RCC 7860 (cell line): ENCODE measurements around the gene CCDC197.
A peak's percentile ranks its signal among the peaks of the same experiment; 100 is the strongest.

Experiments used
- DNase-seq: peaks from one replicate; pipeline ENCODE4 v3.0.0-alpha.2; 2015; ENCODE audit warnings: low spot score
- FAIRE-seq: peaks from 2 replicates; lab custom pipeline; 2012; peaks lifted over from hg19 to GRCh38; lab: Jason Lieb, UNC

CCDC197 gene

GRCh38 chr14:93960774-93961438 is 36.2 kb upstream of the CCDC197 start:
- FAIRE-seq (no peak), DNase-seq (no peak)

GRCh38 chr14:93961620-93962019 is 35.5 kb upstream of the CCDC197 start:
- no peak for FAIRE-seq

GRCh38 chr14:93962701-93963601 is 34.1 kb upstream of the CCDC197 start:
- no peak for FAIRE-seq

More at GRCh38 chr14:93961620-93962019, 35.5 kb upstream of the CCDC197 start:
- DNase-seq, result no peak

GRCh38 chr14:93963692-93964091 is 33.4 kb upstream of the CCDC197 start:
- FAIRE-seq, result no peak
- DNase-seq, result no peak

More at GRCh38 chr14:93962701-93963601, 34.1 kb upstream of the CCDC197 start:
- DNase-seq, result no peak

- FAIRE-seq, result no peak
These were observed 32.8 kb upstream of the CCDC197 start for GRCh38 chr14:93964281-93964680.

GRCh38 chr14:93964820-93965286 is 32.2 kb upstream of the CCDC197 start:
- FAIRE-seq, result no peak
- DNase-seq, result no peak

More at GRCh38 chr14:93964281-93964680, 32.8 kb upstream of the CCDC197 start:
- DNase-seq, result no peak

GRCh38 chr14:93965287-93965821 is 31.7 kb upstream of the CCDC197 start:
- FAIRE-seq, result peak; percentile 80
- DNase-seq, result peak; percentile 84

GRCh38 chr14:93965946-93966474 is 31.1 kb upstream of the CCDC197 start:
- FAIRE-seq (no peak), DNase-seq (no peak)

GRCh38 chr14:93967637-93968250 is 29.4 kb upstream of the CCDC197 start:
- no peak for DNase-seq
- FAIRE-seq, result no peak

- FAIRE-seq, result no peak
- DNase-seq, result no peak
These were observed 27.8 kb upstream of the CCDC197 start for GRCh38 chr14:93969082-93969828.

- FAIRE-seq, result no peak
These were observed 26.5 kb upstream of the CCDC197 start for GRCh38 chr14:93970585-93970964.

GRCh38 chr14:93970965-93971634 is 26.0 kb upstream of the CCDC197 start:
- DNase-seq, result no peak
- no peak for FAIRE-seq

More at GRCh38 chr14:93970585-93970964, 26.5 kb upstream of the CCDC197 start:
- no peak for DNase-seq

- DNase-seq, result no peak
- no peak for FAIRE-seq
These were observed 25.5 kb upstream of the CCDC197 start for GRCh38 chr14:93971635-93972027.

- FAIRE-seq (no peak), DNase-seq (no peak)
These were observed 24.4 kb upstream of the CCDC197 start for GRCh38 chr14:93972618-93973205.

- DNase-seq, result no peak
- no peak for FAIRE-seq
These were observed 23.5 kb upstream of the CCDC197 start for GRCh38 chr14:93973607-93974006.

- no peak for FAIRE-seq
- DNase-seq, result no peak
These were observed 22.8 kb upstream of the CCDC197 start for GRCh38 chr14:93974299-93974698.

GRCh38 chr14:93974833-93975232 is 22.3 kb upstream of the CCDC197 start:
- no peak for FAIRE-seq
- no peak for DNase-seq

GRCh38 chr14:93975791-93976476 is 21.2 kb upstream of the CCDC197 start:
- no peak for DNase-seq
- FAIRE-seq, result no peak
